ENCODE results near the gene FOXF1. TPM values are rescaled to one million over a fixed set of nuclear protein-coding genes. Genes with fewer than 3 reads are reported as not detected.

Gene FOXF1
- total RNA-seq, 4 donors from 2014 or later = 10.8 to 44.1 (median 23.4) TPM

- Histone ChIP-seq H3K9me3 (no peaks in the 10 kb centered on the region), H3K4me1 (peaks cover 0 to 3% (median 3%) of the 10 kb centered on the region in 4 donors), H3K36me3 (peaks cover 0 to 9% (median 4%) of the 10 kb centered on the region in 4 donors), H3K27me3 (no peaks in the 10 kb centered on the region), H3K4me3 (no peak overlapping the region), H3K27ac (no peak overlapping the region)
- 76% methylated on average over 8 of the region's 8 CpGs; no CpG with 5 or more reads in 1 of the 2 donors for WGBS, 2 donors (ENCODE audit: low coverage in 1 of 2)
- intact Hi-C loops (cut with DNase I; ENCODE audit: low total_unique reads) = no loop called here
- DNase-seq = no peak
- TF ChIP-seq POLR2AphosphoS5 (IDR thresholded peaks at IDR 0.05) (no peak), EP300 (IDR thresholded peaks at IDR 0.05; ENCODE audit: low read depth) (no peak), POLR2A (IDR thresholded peaks at IDR 0.05) (no peak)
- TF ChIP-seq, protein P1, sequence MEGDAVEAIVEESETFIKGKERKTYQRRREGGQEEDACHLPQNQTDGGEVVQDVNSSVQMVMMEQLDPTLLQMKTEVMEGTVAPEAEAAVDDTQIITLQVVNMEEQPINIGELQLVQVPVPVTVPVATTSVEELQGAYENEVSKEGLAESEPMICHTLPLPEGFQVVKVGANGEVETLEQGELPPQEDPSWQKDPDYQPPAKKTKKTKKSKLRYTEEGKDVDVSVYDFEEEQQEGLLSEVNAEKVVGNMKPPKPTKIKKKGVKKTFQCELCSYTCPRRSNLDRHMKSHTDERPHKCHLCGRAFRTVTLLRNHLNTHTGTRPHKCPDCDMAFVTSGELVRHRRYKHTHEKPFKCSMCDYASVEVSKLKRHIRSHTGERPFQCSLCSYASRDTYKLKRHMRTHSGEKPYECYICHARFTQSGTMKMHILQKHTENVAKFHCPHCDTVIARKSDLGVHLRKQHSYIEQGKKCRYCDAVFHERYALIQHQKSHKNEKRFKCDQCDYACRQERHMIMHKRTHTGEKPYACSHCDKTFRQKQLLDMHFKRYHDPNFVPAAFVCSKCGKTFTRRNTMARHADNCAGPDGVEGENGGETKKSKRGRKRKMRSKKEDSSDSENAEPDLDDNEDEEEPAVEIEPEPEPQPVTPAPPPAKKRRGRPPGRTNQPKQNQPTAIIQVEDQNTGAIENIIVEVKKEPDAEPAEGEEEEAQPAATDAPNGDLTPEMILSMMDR (IDR thresholded peaks at IDR 0.05) = no peak
- in situ Hi-C loops (cut with MboI; ENCODE audit: low pct_ligation_motif_present in 1 of 4, low pct_unique_long_range_greater_than_20kb in 1 of 4, low sequenced_read_pairs in 3 of 4) = no loop called here
These were observed 39.0 kb downstream of the FOXF1 start for GRCh38 chr16:86549076-86549892.

GRCh38 chr16:86549893-86550190 is 39.5 kb downstream of the FOXF1 start:
- no peaks in the 10 kb centered on the region for H3K9me3 ChIP-seq
- no peak overlapping the region for H3K27ac ChIP-seq
- 100% methylated on average over 3 of the region's 7 CpGs; no CpG with 5 or more reads in 1 of the 2 donors for WGBS, 2 donors (ENCODE audit: low coverage in 1 of 2)
- no peak overlapping the region for H3K4me3 ChIP-seq
- in situ Hi-C loops (cut with MboI; ENCODE audit: low pct_ligation_motif_present in 1 of 4, low pct_unique_long_range_greater_than_20kb in 1 of 4, low sequenced_read_pairs in 3 of 4) (loop anchor here in 1 of 4 donors (10.0 to 25.0 kb wide), 2 partner anchors 525 to 737 kb away; no protein-coding TSS in a partner anchor), intact Hi-C loops (cut with DNase I; ENCODE audit: low total_unique reads) (no loop called here)
- no peaks in the 10 kb centered on the region for H3K27me3 ChIP-seq
- H3K4me1 ChIP-seq = peaks cover 0 to 8% (median 7%) of the 10 kb centered on the region in 4 donors
- H3K36me3 ChIP-seq = peaks cover 0 to 9% (median 4%) of the 10 kb centered on the region in 4 donors
- TF ChIP-seq POLR2AphosphoS5 (IDR thresholded peaks at IDR 0.05) (no peak), POLR2A (IDR thresholded peaks at IDR 0.05) (no peak)
- no peak for DNase-seq

DNA sequence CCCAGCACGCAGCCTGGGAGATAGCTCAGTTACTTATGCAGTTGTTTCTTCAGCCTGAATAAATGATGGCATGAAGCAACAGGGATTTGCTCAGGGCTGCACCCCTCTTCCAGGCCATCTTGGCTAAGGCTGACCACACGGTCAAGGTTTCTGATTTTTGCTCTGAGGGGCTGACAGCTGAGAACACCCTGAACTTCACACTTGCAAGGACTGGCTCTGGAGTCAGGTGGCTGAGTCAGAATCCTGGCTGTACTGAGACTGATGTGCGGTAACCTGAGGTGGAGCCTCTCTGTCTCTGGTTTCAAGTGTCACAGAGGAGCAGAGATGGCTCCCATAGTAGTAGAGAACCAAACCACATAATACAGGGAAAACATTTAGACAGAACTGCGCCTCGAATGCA is 40.0 kb downstream of the FOXF1 start:
- Histone ChIP-seq H3K27me3 (no peaks in the 10 kb centered on the region), H3K9me3 (no peaks in the 10 kb centered on the region), H3K36me3 (peaks cover 0 to 9% (median 4%) of the 10 kb centered on the region in 4 donors), H3K27ac (no peak overlapping the region), H3K4me1 (peaks cover 0 to 10% (median 7%) of the 10 kb centered on the region in 4 donors), H3K4me3 (no peak overlapping the region)
- 99% methylated on average over 5 of the region's 5 CpGs; no CpG with 5 or more reads in 1 of the 2 donors for WGBS, 2 donors (ENCODE audit: low coverage in 1 of 2)
- no peak for DNase-seq
- no peak for TF ChIP-seq POLR2AphosphoS5 (IDR thresholded peaks at IDR 0.05)
- TF ChIP-seq, protein P1 (IDR thresholded peaks at IDR 0.05) = no peak
- no peak for TF ChIP-seq EP300 (IDR thresholded peaks at IDR 0.05; ENCODE audit: low read depth)
- TF ChIP-seq POLR2A (IDR thresholded peaks at IDR 0.05) = no peak
- in situ Hi-C loops (cut with MboI; ENCODE audit: low pct_ligation_motif_present in 1 of 4, low pct_unique_long_range_greater_than_20kb in 1 of 4, low sequenced_read_pairs in 3 of 4) = loop anchor here in 1 of 4 donors (10.0 to 25.0 kb wide), 2 partner anchors 525 to 737 kb away; no protein-coding TSS in a partner anchor
- intact Hi-C loops (cut with DNase I; ENCODE audit: low total_unique reads) = no loop called here

DNA sequence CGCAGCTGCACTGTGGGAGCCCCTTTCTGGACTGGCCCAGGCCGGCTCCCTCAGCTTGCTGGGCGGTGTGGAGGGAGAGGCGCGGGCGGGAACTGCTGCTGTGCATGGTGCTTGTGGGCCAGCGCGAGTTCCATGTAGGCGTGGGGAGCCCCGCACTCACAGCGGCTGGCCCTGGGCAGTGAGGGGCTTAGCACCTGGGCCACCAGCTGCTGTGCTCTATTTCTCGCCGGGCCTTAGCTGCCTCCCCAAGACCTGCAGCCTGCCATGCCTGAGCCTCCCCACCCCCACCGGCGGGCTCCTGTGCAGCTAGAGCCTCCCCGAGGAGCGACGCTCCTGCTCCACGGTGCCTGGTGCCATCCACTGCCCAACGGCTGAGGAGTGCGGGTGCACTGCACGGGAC is 43.0 kb downstream of the FOXF1 start:
- in situ Hi-C loops (cut with MboI; ENCODE audit: low pct_ligation_motif_present in 1 of 4, low pct_unique_long_range_greater_than_20kb in 1 of 4, low sequenced_read_pairs in 3 of 4) = loop anchor here in 1 of 4 donors (10.0 to 25.0 kb wide), 2 partner anchors 521 to 734 kb away; no protein-coding TSS in a partner anchor
- peaks cover 4 to 16% (median 12%) of the 10 kb centered on the region in 4 donors for H3K4me1 ChIP-seq
- no peaks in the 10 kb centered on the region for H3K9me3 ChIP-seq
- no peak overlapping the region for H3K4me3 ChIP-seq
- H3K27me3 ChIP-seq = peaks cover 8% of the 10 kb centered on the region
- WGBS, 2 donors (ENCODE audit: low coverage in 1 of 2) = 97% methylated on average over 16 of the region's 22 CpGs; no CpG with 5 or more reads in 1 of the 2 donors
- H3K36me3 ChIP-seq = peaks cover 0 to 9% (median under 1%) of the 10 kb centered on the region in 4 donors
- TF ChIP-seq POLR2AphosphoS5 (IDR thresholded peaks at IDR 0.05) (no peak), EP300 (IDR thresholded peaks at IDR 0.05; ENCODE audit: low read depth) (no peak), POLR2A (IDR thresholded peaks at IDR 0.05) (no peak)
- TF ChIP-seq, protein P1 (IDR thresholded peaks at IDR 0.05) = no peak
- intact Hi-C loops (cut with DNase I; ENCODE audit: low total_unique reads) = no loop called here
- DNase-seq = no peak
- no peak overlapping the region for H3K27ac ChIP-seq
